Spleen (tissue), 7 donors: ENCODE data around the gene RNF227.

Source experiments
- CTCF ChIP-seq, 11 experiments: fragments of 200-600 bp in 7 of 11; fragments of 450-650 bp in 4 of 11; sonication (generic) in 4 of 11; IDR thresholded peaks in 8 of 11; conservative IDR thresholded peaks in 3 of 11; 1 replicate in 7 of 11; 2 replicates in 4 of 11; pipeline versions ENCODE4 v1.4.0 to v1.8.0; 2016 to 2021; ENCODE audit warnings: antibody characterized with exemption in 11 of 11, inconsistent platforms in 4 of 11, mild to moderate bottlenecking in 1 of 11
- POLR2A ChIP-seq, 3 donors: fragments of 450-650 bp; IDR thresholded peaks; one replicate each; pipeline ENCODE4 v1.5.1; 2017; ENCODE audit warnings: antibody characterized with exemption in 3 of 3, mild to moderate bottlenecking in 1 of 3
- POLR2AphosphoS5 ChIP-seq, 3 donors: sonication (generic); formaldehyde crosslinking; IDR thresholded peaks; one replicate each; pipeline ENCODE4 v1.5.1; 2017; ENCODE audit warnings: antibody characterized with exemption in 3 of 3
- donor health status: DM: no; HTN: no; CAD: no; lungs with moderate emphysema.
- donor health status: DM: no; HTN: no; CAD: no.
- donor health status: DM: no; HTN: no; CAD: no.

- no peak for TF ChIP-seq CTCF (IDR thresholded peaks at IDR 0.05 in 8 of 11, conservative IDR thresholded peaks at IDR 0.05 in 3 of 11)
- no peak for TF ChIP-seq POLR2AphosphoS5 (IDR thresholded peaks at IDR 0.05)
- no peak for TF ChIP-seq POLR2A (IDR thresholded peaks at IDR 0.05)
These were observed 31.3 kb downstream of the RNF227 start for GRCh38 chr17:7884581-7885366.
